Central memory CD8-positive, alpha-beta T cell (primary cell): ENCODE data around the gene BLOC1S4.

Experiments used
- ATAC-seq: fragments of 150-1000 bp; cut with Tn5 transposase; replicated peaks from 2 replicates; pipeline ENCODE4 v1.10.0; 2022; ENCODE audit warnings: mild to moderate bottlenecking, moderate FRiP score, moderate number of reproducible peaks; ENCODE audit not compliant: poor library complexity, severe bottlenecking; ENCODE audit errors: extremely low read depth
- DNase-seq, 2 donors: peaks; one replicate each; pipeline ENCODE4 v3.0.0; 2021; ENCODE audit warnings: low spot score in 2 of 2
- H3K27ac Mint-ChIP-seq: one replicate; pipeline ENCODE4 v1.8.0; 2022; ENCODE audit warnings: low read depth, mild to moderate bottlenecking, moderate library complexity, mixed read lengths
- H3K27me3 Mint-ChIP-seq: one replicate; pipeline ENCODE4 v1.8.0; 2022; ENCODE audit warnings: mixed read lengths
- H3K36me3 Mint-ChIP-seq: one replicate; pipeline ENCODE4 v1.8.0; 2022; ENCODE audit warnings: mild to moderate bottlenecking, moderate library complexity, mixed read lengths; ENCODE audit not compliant: insufficient read depth
- H3K4me1 Mint-ChIP-seq: one replicate; pipeline ENCODE4 v1.8.0; 2022; ENCODE audit warnings: mixed read lengths
- H3K4me3 Mint-ChIP-seq: one replicate; pipeline ENCODE4 v1.8.0; 2022; ENCODE audit warnings: mild to moderate bottlenecking, moderate library complexity, mixed read lengths
- H3K9me3 Mint-ChIP-seq: one replicate; pipeline ENCODE4 v1.8.0; 2022; ENCODE audit warnings: mixed read lengths

The BLOC1S4 gene

GRCh38 chr4:6695660-6696610 lies 20.0 kb upstream of the BLOC1S4 start:
- ATAC-seq: peak; percentile 92
- peaks cover 13% of the 10 kb centered on the region for H3K36me3 Mint-ChIP-seq
- peak overlapping the region; percentile 94 for H3K27ac Mint-ChIP-seq
- H3K9me3 Mint-ChIP-seq: no peaks in the 10 kb centered on the region
- H3K4me3 Mint-ChIP-seq: peak overlapping the region; percentile 67
- peak in 1 of 2 donors; percentile 56 for DNase-seq
- H3K4me1 Mint-ChIP-seq: peaks cover 66% of the 10 kb centered on the region
- H3K27me3 Mint-ChIP-seq: no peaks in the 10 kb centered on the region

GRCh38 chr4:6696611-6697010 lies 19.4 kb upstream of the BLOC1S4 start:
- DNase-seq: no peak
- Mint-ChIP-seq H3K4me3 (peak overlapping the region; percentile 67), H3K27me3 (no peaks in the 10 kb centered on the region), H3K36me3 (peaks cover 13% of the 10 kb centered on the region), H3K4me1 (peaks cover 63% of the 10 kb centered on the region), H3K27ac (peak overlapping the region; percentile 94), H3K9me3 (no peaks in the 10 kb centered on the region)
- ATAC-seq: peak; percentile 55

- no peaks in the 10 kb centered on the region for H3K9me3 Mint-ChIP-seq
- H3K4me3 Mint-ChIP-seq: peak overlapping the region; percentile 67
- no peaks in the 10 kb centered on the region for H3K27me3 Mint-ChIP-seq
- peaks cover 13% of the 10 kb centered on the region for H3K36me3 Mint-ChIP-seq
- H3K27ac Mint-ChIP-seq: peak overlapping the region; percentile 94
- peaks cover 63% of the 10 kb centered on the region for H3K4me1 Mint-ChIP-seq
- ATAC-seq (no peak), DNase-seq (no peak)
Measured at GRCh38 chr4:6697131-6697530, 18.8 kb upstream of the BLOC1S4 start.

- ATAC-seq: no peak
- no peaks in the 10 kb centered on the region for H3K9me3 Mint-ChIP-seq
- no peak overlapping the region for H3K4me3 Mint-ChIP-seq
- H3K27ac Mint-ChIP-seq: peak overlapping the region; percentile 29
- peaks cover 19% of the 10 kb centered on the region for H3K36me3 Mint-ChIP-seq
- no peaks in the 10 kb centered on the region for H3K27me3 Mint-ChIP-seq
- DNase-seq: no peak
- H3K4me1 Mint-ChIP-seq: peaks cover 57% of the 10 kb centered on the region
Measured at GRCh38 chr4:6699388-6699787, 16.6 kb upstream of the BLOC1S4 start.

- Mint-ChIP-seq H3K4me3 (no peak overlapping the region), H3K4me1 (peaks cover 57% of the 10 kb centered on the region), H3K36me3 (peaks cover 22% of the 10 kb centered on the region), H3K9me3 (no peaks in the 10 kb centered on the region), H3K27ac (peak overlapping the region; percentile 29), H3K27me3 (no peaks in the 10 kb centered on the region)
- ATAC-seq: no peak
- no peak for DNase-seq
Measured at GRCh38 chr4:6699903-6700302, 16.1 kb upstream of the BLOC1S4 start.

GRCh38 chr4:6701371-6701770 lies 14.6 kb upstream of the BLOC1S4 start:
- ATAC-seq: no peak
- peaks cover 29% of the 10 kb centered on the region for H3K36me3 Mint-ChIP-seq

GRCh38 chr4:6702761-6703160 lies 13.2 kb upstream of the BLOC1S4 start:
- no peaks in the 10 kb centered on the region for H3K27me3 Mint-ChIP-seq
- no peak overlapping the region for H3K4me3 Mint-ChIP-seq
- no peak for DNase-seq
- no peak for ATAC-seq
- peaks cover 62% of the 10 kb centered on the region for H3K4me1 Mint-ChIP-seq
- H3K27ac Mint-ChIP-seq: peak overlapping the region; percentile 86
- peaks cover 40% of the 10 kb centered on the region for H3K36me3 Mint-ChIP-seq
- H3K9me3 Mint-ChIP-seq: no peaks in the 10 kb centered on the region

More at GRCh38 chr4:6701371-6701770, 14.6 kb upstream of the BLOC1S4 start:
- Mint-ChIP-seq H3K4me1 (peaks cover 58% of the 10 kb centered on the region), H3K27me3 (no peaks in the 10 kb centered on the region), H3K9me3 (no peaks in the 10 kb centered on the region), H3K4me3 (no peak overlapping the region), H3K27ac (peak overlapping the region; percentile 44)
- no peak for DNase-seq

- Mint-ChIP-seq H3K9me3 (no peaks in the 10 kb centered on the region), H3K27ac (peak overlapping the region; percentile 86), H3K36me3 (peaks cover 50% of the 10 kb centered on the region), H3K4me1 (peaks cover 64% of the 10 kb centered on the region), H3K27me3 (no peaks in the 10 kb centered on the region), H3K4me3 (no peak overlapping the region)
- ATAC-seq (no peak), DNase-seq (no peak)
Measured at GRCh38 chr4:6703786-6704185, 12.2 kb upstream of the BLOC1S4 start.

GRCh38 chr4:6705646-6706045 lies 10.3 kb upstream of the BLOC1S4 start:
- ATAC-seq (no peak), DNase-seq (no peak)
- Mint-ChIP-seq H3K36me3 (peaks cover 53% of the 10 kb centered on the region), H3K4me1 (peaks cover 72% of the 10 kb centered on the region), H3K27ac (no peak overlapping the region), H3K4me3 (peak overlapping the region; percentile 96), H3K27me3 (no peaks in the 10 kb centered on the region), H3K9me3 (no peaks in the 10 kb centered on the region)

- Mint-ChIP-seq H3K9me3 (no peaks in the 10 kb centered on the region), H3K36me3 (peaks cover 51% of the 10 kb centered on the region), H3K27me3 (no peaks in the 10 kb centered on the region), H3K4me1 (peaks cover 77% of the 10 kb centered on the region), H3K4me3 (peak overlapping the region; percentile 96), H3K27ac (peak overlapping the region; percentile 5)
- no peak for DNase-seq
- no peak for ATAC-seq
Measured at GRCh38 chr4:6706173-6706572, 9.8 kb upstream of the BLOC1S4 start.

- Mint-ChIP-seq H3K9me3 (no peaks in the 10 kb centered on the region), H3K36me3 (peaks cover 45% of the 10 kb centered on the region), H3K4me3 (peak within 1 kb of the TSS; percentile 96), H3K27me3 (no peaks in the 10 kb centered on the region), H3K4me1 (peaks cover 69% of the 10 kb centered on the region), H3K27ac (peak within 1 kb of the TSS; percentile 100)
- ATAC-seq (peak; percentile 84), DNase-seq (peak; percentile 84 to 95)
Measured at GRCh38 chr4:6709230-6710114, 6.5 kb upstream of the BLOC1S4 start, which contains the start of gene MRFAP1L1. MRFAP1L1 (minus strand) TSS chr4:6709865; CDS start chr4:6709629, 236 bp downstream.

GRCh38 chr4:6710282-6710681 lies 5.7 kb upstream of the BLOC1S4 start:
- peak overlapping the region; percentile 96 for H3K4me3 Mint-ChIP-seq
- no peak for DNase-seq
- no peaks in the 10 kb centered on the region for H3K9me3 Mint-ChIP-seq
- peaks cover 39% of the 10 kb centered on the region for H3K36me3 Mint-ChIP-seq
- H3K27ac Mint-ChIP-seq: peak overlapping the region; percentile 100
- peaks cover 62% of the 10 kb centered on the region for H3K4me1 Mint-ChIP-seq
- no peaks in the 10 kb centered on the region for H3K27me3 Mint-ChIP-seq
- ATAC-seq: no peak
